GM12892 (cell line): Measurements from ENCODE around the gene ELP2.

Source experiments
- POLR2A ChIP-seq: IDR thresholded peaks from 2 replicates; pipeline ENCODE4 v1.6.1; 2011; ENCODE audit warnings: low read depth, low read length, control low read depth
- POLR2AphosphoS5 ChIP-seq: IDR thresholded peaks from 2 replicates; pipeline ENCODE4 v1.6.1; 2011; ENCODE audit warnings: low read depth, low read length, control low read depth

- TF ChIP-seq POLR2A, result no peak
- no peak for TF ChIP-seq POLR2AphosphoS5
Measured at GRCh38 chr18:36130883-36131653, 1.4 kb downstream of the ELP2 start.
